Measurements from ENCODE around the gene SIK1. TPM values are rescaled to one million over a fixed set of nuclear protein-coding genes. Genes with fewer than 3 reads are reported as not detected.

The SIK1 gene
- total RNA-seq = 0.97 and 2.6 TPM in 2 replicates

DNA sequence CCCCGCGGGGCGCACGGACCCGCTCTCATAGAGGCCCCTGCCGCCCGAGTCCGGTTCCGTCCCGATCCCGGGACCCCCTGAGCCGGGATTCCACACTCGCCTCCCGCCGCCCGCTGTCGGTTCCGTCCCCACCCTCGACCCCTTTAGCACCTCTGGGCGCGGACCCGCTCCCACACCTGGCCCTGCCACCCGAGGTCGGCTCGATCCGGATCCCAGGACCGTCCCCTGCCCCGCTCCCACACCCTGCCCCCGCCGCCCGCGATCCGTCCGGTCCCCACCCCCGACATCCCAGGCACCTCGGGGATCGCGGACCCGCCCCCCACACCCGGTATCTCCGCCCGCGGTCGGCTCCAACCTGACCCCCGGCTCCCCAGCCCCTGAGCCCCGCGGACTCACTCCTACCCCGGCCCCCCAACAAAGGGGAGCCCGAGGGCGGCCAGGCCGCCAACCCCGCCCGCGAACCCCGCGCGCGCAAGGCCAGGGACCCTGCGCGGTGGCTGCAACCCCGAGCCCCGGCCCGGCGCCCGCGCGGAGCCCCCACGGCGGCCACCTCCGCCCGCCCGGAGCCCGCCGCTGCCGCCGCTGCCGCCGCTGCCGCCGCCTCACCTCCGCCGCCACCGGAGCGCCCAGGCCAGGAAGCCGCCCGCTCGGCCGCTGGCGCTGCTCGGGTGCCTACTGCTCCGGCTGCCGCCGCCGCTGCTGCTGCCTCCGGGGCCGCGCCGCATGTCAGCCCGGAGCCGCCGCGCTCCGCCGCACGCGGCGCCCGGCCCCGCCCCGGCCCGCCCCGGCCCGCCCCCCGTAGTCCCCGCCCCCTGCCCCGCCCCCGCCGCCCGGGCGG is at the start of gene SIK1:
Gene SIK1, minus strand, starts transcription at position 728 of the 838 bp plus-strand sequence. CDS start 953 bp downstream, outside the sequence.

Other genes with a start within 250 kb of the SIK1 start
- gene HSF2BP, start 232.4 kb upstream of the SIK1 start, total RNA-seq = 0.97 and 2.3 TPM in 2 replicates
- 22.6 and 28.2 TPM in 2 replicates for gene RRP1B, start 232.4 kb upstream of the SIK1 start, total RNA-seq

All from hair follicle dermal papilla cell (primary cell).